OCI-LY7 (cell line): Measurements from ENCODE around the gene SLC25A11. TPM values are rescaled to one million over a fixed set of nuclear protein-coding genes. Genes with fewer than 3 reads are reported as not detected.
A peak's percentile ranks its signal among the peaks of the same experiment; 100 is the strongest.

Source experiments
- BruUV-seq: library from RNA; stranded (reverse); fragments of 400-500 nt; replicated peaks from 2 replicates; lab custom pipeline; 2021; lab: Mats Ljungman, UMichigan
- CTCF ChIA-PET: fragments of 300-600 bp; sonication (Branson Sonifier 250); formaldehyde crosslinking; loops from one replicate; lab custom pipeline; 2022; ENCODE audit warnings: antibody characterized with exemption; ENCODE audit not compliant: unreplicated experiment; lab: Charles Lee
- POLR2A ChIA-PET: fragments of 300-600 bp; sonication (Branson Sonifier 250); formaldehyde crosslinking; loops from one replicate; lab custom pipeline; 2022; ENCODE audit warnings: antibody characterized with exemption; lab: Charles Lee
- DNase-seq: peaks from one replicate; pipeline ENCODE4 v3.0.0-alpha.2; 2015; ENCODE audit warnings: low spot score
- H2AFZ ChIP-seq: fragments of 200-600 bp; sonication (generic), shearing (Covaris generic); 2 replicates; pipeline ENCODE4 v1.6.1; 2014; ENCODE audit warnings: mild to moderate bottlenecking, antibody characterized with exemption, low read length, moderate library complexity
- H3K27ac ChIP-seq: fragments of 200-600 bp; sonication (generic); 2 replicates; pipeline ENCODE4 v1.5.1; 2014; ENCODE audit warnings: mixed run types, low read depth, mild to moderate bottlenecking, moderate library complexity, low read length, inconsistent platforms; ENCODE audit not compliant: poor library complexity, severe bottlenecking
- H3K36me3 ChIP-seq: fragments of 200-600 bp; sonication (generic); 2 replicates; pipeline ENCODE4 v1.6.1; 2014; ENCODE audit warnings: mild to moderate bottlenecking, antibody characterized with exemption, low read length, moderate library complexity, mixed read lengths; ENCODE audit not compliant: insufficient read depth
- H3K4me1 ChIP-seq: fragments of 200-600 bp; sonication (generic); 2 replicates; pipeline ENCODE4 v1.5.1; 2014; ENCODE audit warnings: mild to moderate bottlenecking, low read length; ENCODE audit not compliant: insufficient read depth, poor library complexity, severe bottlenecking
- H3K4me2 ChIP-seq: fragments of 200-600 bp; sonication (generic); 2 replicates; pipeline ENCODE4 v1.6.1; 2014; ENCODE audit warnings: mild to moderate bottlenecking, low read length
- H3K4me3 ChIP-seq: fragments of 200-600 bp; sonication (generic); 2 replicates; pipeline ENCODE4 v1.5.1; 2014; ENCODE audit warnings: mild to moderate bottlenecking, low read depth, low read length; ENCODE audit not compliant: poor library complexity, severe bottlenecking
- H3K79me2 ChIP-seq: fragments of 200-600 bp; sonication (generic); 2 replicates; pipeline ENCODE4 v1.6.1; 2016; ENCODE audit warnings: low read depth, mild to moderate bottlenecking, low read length, moderate library complexity, mixed read lengths; ENCODE audit not compliant: insufficient read depth
- H3K9me2 ChIP-seq: fragments of 200-600 bp; sonication (generic); 2 replicates; pipeline ENCODE4 v1.6.1; 2016; ENCODE audit warnings: mild to moderate bottlenecking, low read length, mixed read lengths; ENCODE audit not compliant: insufficient read depth
- H3K9me3 ChIP-seq: fragments of 200-600 bp; sonication (generic); 2 replicates; pipeline ENCODE4 v1.6.1; 2014; ENCODE audit warnings: mild to moderate bottlenecking, mixed run types, low read length, mixed read lengths
- H4K20me1 ChIP-seq: fragments of 200-600 bp; sonication (generic); 2 replicates; pipeline ENCODE4 v1.6.1; 2014; ENCODE audit warnings: mild to moderate bottlenecking, antibody characterized with exemption, low read length, moderate library complexity, mixed read lengths; ENCODE audit not compliant: insufficient read depth
- EZH2phosphoT487 ChIP-seq: fragments of 200-600 bp; sonication (generic); IDR thresholded peaks from 2 replicates; pipeline ENCODE4 v1.6.1; 2018; ENCODE audit warnings: low read depth, borderline replicate concordance, mild to moderate bottlenecking, mixed run types, antibody characterized with exemption, low read length, moderate library complexity, mixed read lengths
- intact Hi-C: fragments of 100-400 bp; cut with micrococcal nuclease; formaldehyde crosslinking; loops from one replicate; pipeline ENCODE4 v1.10.0; 2022; ENCODE audit not compliant: unreplicated experiment
- total RNA-seq, 2 experiments: library from RNA; depleted of rRNA in 1 of 2; stranded (reverse); fragments of >200 nt in 1 of 2; shearing (Covaris generic) in 1 of 2; gene quantifications; 2 replicates each; pipeline ENCODE4 v1.2.3, GENCODE V29; 2014 to 2022
- TF ChIP-seq, protein P1 (sequence below): fragments of 200-600 bp; sonication (generic); conservative IDR thresholded peaks from 2 replicates; pipeline ENCODE4 v1.5.1; 2014; ENCODE audit warnings: mild to moderate bottlenecking, antibody characterized with exemption, low read length, moderate library complexity, mixed read lengths

Gene SLC25A11
- total RNA-seq, 2 experiments from 2014 or later: 68.2 to 80.6 TPM

DNA sequence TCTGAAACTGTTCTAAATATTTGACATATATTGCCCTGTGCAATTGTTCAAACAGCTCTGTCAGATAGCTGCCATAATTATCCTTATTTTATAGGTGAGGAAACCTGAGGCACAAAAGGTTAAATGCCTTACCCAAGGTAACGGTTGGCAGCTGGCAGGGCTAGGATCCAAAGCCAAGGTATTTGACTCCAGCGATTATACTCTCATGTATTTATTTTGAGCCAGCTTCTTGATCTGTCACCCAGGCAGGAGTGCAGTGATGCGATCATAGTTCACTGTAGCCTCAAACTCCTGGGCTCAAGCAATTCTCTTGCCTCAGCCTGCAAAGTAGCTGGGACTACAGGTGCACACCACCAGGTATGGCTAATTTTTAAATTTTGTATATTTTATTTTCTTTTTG, 18.3 kb upstream of the SLC25A11 start:
- BruUV-seq: no TSS peak
- H3K27ac ChIP-seq: no peak overlapping the region
- CTCF ChIA-PET: no interaction called here
- peaks cover 7% of the 10 kb centered on the region for H3K4me1 ChIP-seq
- no peak overlapping the region for H3K4me2 ChIP-seq
- intact Hi-C loops: no loop called here
- no peaks in the 10 kb centered on the region for H3K9me3 ChIP-seq
- POLR2A ChIA-PET: interaction anchor here (0.5 to 2.0 kb wide), 4 partner anchors 9 to 877 kb away, joined by 3 to 8 read pairs (median 5); partner anchors contain the start of gene SPAG7
- H2AFZ ChIP-seq: no peak overlapping the region
- H3K79me2 ChIP-seq: no peaks in the 10 kb centered on the region
- H3K4me3 ChIP-seq: no peak overlapping the region
- TF ChIP-seq EZH2phosphoT487: no peak
- TF ChIP-seq, protein P1, sequence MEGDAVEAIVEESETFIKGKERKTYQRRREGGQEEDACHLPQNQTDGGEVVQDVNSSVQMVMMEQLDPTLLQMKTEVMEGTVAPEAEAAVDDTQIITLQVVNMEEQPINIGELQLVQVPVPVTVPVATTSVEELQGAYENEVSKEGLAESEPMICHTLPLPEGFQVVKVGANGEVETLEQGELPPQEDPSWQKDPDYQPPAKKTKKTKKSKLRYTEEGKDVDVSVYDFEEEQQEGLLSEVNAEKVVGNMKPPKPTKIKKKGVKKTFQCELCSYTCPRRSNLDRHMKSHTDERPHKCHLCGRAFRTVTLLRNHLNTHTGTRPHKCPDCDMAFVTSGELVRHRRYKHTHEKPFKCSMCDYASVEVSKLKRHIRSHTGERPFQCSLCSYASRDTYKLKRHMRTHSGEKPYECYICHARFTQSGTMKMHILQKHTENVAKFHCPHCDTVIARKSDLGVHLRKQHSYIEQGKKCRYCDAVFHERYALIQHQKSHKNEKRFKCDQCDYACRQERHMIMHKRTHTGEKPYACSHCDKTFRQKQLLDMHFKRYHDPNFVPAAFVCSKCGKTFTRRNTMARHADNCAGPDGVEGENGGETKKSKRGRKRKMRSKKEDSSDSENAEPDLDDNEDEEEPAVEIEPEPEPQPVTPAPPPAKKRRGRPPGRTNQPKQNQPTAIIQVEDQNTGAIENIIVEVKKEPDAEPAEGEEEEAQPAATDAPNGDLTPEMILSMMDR: no peak
- peaks cover 14% of the 10 kb centered on the region for H3K36me3 ChIP-seq
- H4K20me1 ChIP-seq: no peaks in the 10 kb centered on the region
- H3K9me2 ChIP-seq: no peaks in the 10 kb centered on the region
- DNase-seq: no peak

- intact Hi-C loops: no loop called here
- CTCF ChIA-PET: no interaction called here
- POLR2A ChIA-PET: interaction anchor here (2.0 kb wide), 1 partner anchor 10 kb away, joined by 8 read pairs; the partner anchor contains the start of gene SPAG7
Measured at GRCh38 chr17:4956493-4957061, 16.7 kb upstream of the SLC25A11 start.

More at GRCh38 chr17:4956493-4957061, 16.7 kb upstream of the SLC25A11 start:
- DNase-seq: peak; percentile 47
- Histone ChIP-seq H4K20me1 (no peaks in the 10 kb centered on the region), H3K27ac (no peak overlapping the region), H3K4me1 (peaks cover 12% of the 10 kb centered on the region), H2AFZ (no peak overlapping the region), H3K36me3 (peaks cover 14% of the 10 kb centered on the region), H3K9me2 (no peaks in the 10 kb centered on the region), H3K79me2 (no peaks in the 10 kb centered on the region), H3K9me3 (no peaks in the 10 kb centered on the region), H3K4me3 (no peak overlapping the region), H3K4me2 (no peak overlapping the region)
- no TSS peak for BruUV-seq
- TF ChIP-seq, protein P1: peak; percentile 79
- no peak for TF ChIP-seq EZH2phosphoT487
